ENCODE results near the gene FLNC. TPM values are rescaled to one million over a fixed set of nuclear protein-coding genes. Genes with fewer than 3 reads are reported as not detected.
A peak's percentile ranks its signal among the peaks of the same experiment; 100 is the strongest.

Gene FLNC
- total RNA-seq, 3 donors from 2014 or later, result 6.9 to 267 (median 15.0) TPM

- no peaks in the 10 kb centered on the region for H3K9me3 ChIP-seq
- peak; percentile 82 for ATAC-seq
- peak; percentile 83 to 93 (median 90) for DNase-seq
- H3K36me3 ChIP-seq (ENCODE audit: low read depth), result no peaks in the 10 kb centered on the region
- H3K4me3 ChIP-seq, result no peak overlapping the region
- no peaks in the 10 kb centered on the region for H3K4me1 ChIP-seq (ENCODE audit: low read depth)
- intact Hi-C loops (cut with DNase I, micrococcal nuclease), result no loop called here
- TF ChIP-seq, protein P1, sequence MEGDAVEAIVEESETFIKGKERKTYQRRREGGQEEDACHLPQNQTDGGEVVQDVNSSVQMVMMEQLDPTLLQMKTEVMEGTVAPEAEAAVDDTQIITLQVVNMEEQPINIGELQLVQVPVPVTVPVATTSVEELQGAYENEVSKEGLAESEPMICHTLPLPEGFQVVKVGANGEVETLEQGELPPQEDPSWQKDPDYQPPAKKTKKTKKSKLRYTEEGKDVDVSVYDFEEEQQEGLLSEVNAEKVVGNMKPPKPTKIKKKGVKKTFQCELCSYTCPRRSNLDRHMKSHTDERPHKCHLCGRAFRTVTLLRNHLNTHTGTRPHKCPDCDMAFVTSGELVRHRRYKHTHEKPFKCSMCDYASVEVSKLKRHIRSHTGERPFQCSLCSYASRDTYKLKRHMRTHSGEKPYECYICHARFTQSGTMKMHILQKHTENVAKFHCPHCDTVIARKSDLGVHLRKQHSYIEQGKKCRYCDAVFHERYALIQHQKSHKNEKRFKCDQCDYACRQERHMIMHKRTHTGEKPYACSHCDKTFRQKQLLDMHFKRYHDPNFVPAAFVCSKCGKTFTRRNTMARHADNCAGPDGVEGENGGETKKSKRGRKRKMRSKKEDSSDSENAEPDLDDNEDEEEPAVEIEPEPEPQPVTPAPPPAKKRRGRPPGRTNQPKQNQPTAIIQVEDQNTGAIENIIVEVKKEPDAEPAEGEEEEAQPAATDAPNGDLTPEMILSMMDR (IDR thresholded peaks at IDR 0.05), result peak; percentile 90
Observed at GRCh38 chr7:128883622-128884448, 53.6 kb downstream of the FLNC start.

DNA sequence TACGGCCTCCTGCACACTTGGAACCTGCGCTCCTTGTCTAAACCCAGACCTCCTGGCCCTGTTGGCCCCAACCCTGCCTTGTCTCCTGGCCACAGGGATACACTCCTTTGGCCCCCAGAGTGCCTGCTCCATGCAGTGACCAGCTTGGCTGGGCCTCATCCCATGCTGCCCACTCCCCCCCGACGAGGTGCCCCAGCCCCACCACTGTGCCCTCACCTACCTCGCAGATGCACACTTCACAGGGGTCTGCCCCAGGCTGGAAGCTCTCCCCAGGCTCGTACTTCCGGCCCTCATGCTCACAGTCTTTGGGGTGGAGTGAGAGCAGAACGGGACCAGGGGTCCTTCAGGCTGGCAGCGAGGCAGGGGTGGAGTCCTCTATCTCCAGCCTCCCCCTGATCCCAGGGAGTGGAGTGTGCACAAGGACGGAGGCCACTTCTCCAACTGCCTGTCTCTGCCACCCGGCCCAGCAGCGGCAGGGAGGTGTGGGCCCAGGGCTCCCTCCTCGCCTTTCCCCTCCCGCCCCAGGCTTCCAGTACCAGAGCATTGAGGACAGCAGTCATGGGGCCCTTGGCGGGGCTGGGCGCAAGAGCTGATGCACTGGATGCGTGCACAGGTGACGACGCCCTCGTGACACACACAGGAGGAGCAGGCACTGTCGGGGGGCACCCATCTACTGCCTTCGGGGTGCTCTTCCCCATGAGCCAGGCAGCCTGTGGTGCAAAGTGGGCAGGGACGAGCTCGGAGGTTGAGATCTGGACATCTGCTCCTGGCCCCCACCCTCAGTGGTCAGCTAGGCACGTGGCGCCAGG, 54.6 kb downstream of the FLNC start:
- Histone ChIP-seq H3K4me1 (ENCODE audit: low read depth) (no peaks in the 10 kb centered on the region), H3K36me3 (ENCODE audit: low read depth) (no peaks in the 10 kb centered on the region), H3K9me3 (no peaks in the 10 kb centered on the region), H3K4me3 (no peak overlapping the region)
- intact Hi-C loops (cut with DNase I, micrococcal nuclease), result no loop called here
- ATAC-seq (no peak), DNase-seq (peak in 2 of 3 donors; percentile 25 to 48)
- TF ChIP-seq, protein P1 (IDR thresholded peaks at IDR 0.05), result no peak

GRCh38 chr7:128885370-128886187, 55.4 kb downstream of the FLNC start:
- DNase-seq, result peak in 2 of 3 donors; percentile 2 to 25
- Histone ChIP-seq H3K36me3 (ENCODE audit: low read depth) (no peaks in the 10 kb centered on the region), H3K9me3 (no peaks in the 10 kb centered on the region), H3K4me1 (ENCODE audit: low read depth) (no peaks in the 10 kb centered on the region), H3K4me3 (no peak overlapping the region)
- ATAC-seq, result no peak
- intact Hi-C loops (cut with DNase I, micrococcal nuclease), result no loop called here
- TF ChIP-seq, protein P1 (IDR thresholded peaks at IDR 0.05), result no peak

DNA sequence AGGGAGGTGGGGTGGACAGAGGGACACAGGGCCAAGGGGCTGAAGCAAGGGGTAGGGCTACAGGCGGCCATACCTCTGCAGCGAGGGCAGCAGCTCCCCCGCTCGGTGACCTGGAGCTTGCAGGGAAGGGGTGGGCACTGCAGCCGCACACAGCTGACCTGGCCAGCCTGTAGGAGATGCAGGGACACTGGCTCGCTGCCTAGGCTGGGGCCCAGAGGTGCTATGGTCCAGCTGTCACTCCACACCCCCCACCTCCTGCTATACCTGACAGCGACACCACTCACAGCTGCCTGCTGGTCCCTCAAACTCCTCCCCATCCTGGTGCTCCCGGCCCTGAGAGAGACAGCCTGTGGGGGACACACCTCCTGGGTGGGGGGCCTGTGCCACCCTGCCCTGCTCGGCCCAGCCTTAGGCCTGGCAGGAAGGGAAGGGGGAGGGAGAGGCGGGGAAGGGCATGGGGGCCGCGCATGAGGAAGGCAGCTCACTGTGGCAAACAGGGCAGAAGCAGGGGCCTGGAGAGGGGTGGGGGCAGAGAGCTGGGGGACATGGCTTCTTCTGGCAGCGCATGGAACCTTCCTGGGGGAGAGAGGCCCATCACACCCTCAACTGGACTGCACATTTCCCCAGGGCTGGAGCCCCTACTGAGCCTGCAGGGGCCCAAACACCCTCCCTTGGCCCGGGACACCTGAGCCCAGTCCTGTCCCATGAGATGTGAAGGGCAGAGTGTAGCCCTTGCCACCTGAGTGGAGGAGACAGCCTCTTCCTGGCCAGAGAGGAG, 56.4 kb downstream of the FLNC start:
- ATAC-seq, result no peak
- intact Hi-C loops (cut with DNase I, micrococcal nuclease), result no loop called here
- H3K4me1 ChIP-seq (ENCODE audit: low read depth), result no peaks in the 10 kb centered on the region
- DNase-seq, result peak in 1 of 3 donors; percentile 25
- H3K9me3 ChIP-seq, result no peaks in the 10 kb centered on the region
- TF ChIP-seq, protein P1 (IDR thresholded peaks at IDR 0.05), result no peak
- no peak overlapping the region for H3K4me3 ChIP-seq
- no peaks in the 10 kb centered on the region for H3K36me3 ChIP-seq (ENCODE audit: low read depth)
